Hematopoietic multipotent progenitor cell treated with erythropoietin and hydrocortisone succinate and interleukin-3 and kit ligand, for 6 days (in vitro differentiated cells): ENCODE measurements around the gene DPH1.
A peak's percentile ranks its signal among the peaks of the same experiment; 100 is the strongest.
"Not testable (repeated sequence)": the region's sequence is repeated elsewhere in the genome, so short reads cannot be mapped to it uniquely, and the experiment has no call there.

Experiments used
- DNase-seq: peaks from one replicate; pipeline ENCODE4 v3.0.0-alpha.2; 2015

DPH1 gene

DNA sequence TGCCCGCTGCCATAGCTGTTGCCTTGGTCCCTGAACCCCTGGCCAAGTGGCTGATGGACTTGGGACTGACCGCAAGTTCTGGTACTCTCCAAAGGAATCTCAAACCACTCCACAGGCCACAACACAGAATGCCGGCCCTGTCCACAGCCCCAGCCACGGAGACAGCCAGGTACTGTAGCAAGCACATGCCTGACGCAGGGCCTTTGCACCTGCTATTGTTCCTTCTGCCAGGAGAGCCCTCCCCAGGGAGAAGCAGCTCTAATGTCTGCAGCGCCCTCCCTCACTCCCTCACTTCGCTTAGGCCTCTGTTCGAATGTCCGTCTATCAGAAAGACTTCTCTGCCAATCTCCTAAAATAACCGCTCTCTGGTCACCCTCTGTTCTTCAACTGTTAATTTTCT lies 20.2 kb upstream of the DPH1 start:
- DNase-seq = no peak

DNA sequence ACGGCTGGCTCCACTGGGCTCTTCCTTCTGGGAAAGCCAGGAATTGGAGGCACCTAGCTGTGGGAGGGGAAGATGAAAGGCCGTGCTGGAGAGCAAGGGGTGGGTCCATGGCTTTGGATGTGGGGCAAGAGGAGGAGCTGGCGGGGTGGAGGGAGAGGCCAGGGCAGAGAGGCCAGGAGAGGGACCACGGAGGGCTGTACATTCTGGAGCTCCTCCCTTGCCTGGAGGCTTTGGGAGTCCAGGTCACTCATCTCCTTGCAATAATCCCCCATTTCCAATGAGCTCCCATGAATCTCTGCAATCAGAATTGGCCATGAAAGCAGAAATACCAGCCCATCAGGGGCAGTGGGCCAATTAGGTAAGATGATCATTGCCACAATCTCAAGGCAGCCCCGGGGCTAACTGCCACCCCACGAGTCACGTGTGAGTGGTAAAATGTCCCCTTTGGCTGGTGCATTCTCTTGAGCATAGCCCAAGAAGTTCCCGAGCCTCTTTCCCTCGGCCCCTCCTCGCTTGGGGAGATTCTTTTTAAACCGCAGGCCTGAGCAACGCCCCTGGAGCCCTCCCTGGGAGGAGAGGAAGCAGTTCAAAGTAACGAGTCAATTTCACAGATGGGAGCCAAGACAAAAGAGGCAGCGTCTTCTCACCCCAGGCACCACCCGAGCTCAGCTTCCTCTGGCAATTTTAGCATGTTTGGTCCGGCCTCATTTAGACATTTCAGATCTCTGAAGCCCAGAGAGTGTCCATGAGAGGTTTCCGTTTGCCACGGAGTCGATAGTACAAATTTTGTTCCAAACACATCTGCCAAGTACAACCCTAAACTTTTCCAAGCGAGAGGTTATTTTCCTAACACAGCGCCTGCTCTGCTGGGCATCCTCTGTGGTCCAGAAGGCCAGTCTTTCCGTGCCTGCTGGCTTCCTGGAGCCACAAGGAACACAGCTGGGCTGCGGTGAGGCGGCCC lies 18.3 kb upstream of the DPH1 start:
- peak; percentile 11 for DNase-seq

DNA sequence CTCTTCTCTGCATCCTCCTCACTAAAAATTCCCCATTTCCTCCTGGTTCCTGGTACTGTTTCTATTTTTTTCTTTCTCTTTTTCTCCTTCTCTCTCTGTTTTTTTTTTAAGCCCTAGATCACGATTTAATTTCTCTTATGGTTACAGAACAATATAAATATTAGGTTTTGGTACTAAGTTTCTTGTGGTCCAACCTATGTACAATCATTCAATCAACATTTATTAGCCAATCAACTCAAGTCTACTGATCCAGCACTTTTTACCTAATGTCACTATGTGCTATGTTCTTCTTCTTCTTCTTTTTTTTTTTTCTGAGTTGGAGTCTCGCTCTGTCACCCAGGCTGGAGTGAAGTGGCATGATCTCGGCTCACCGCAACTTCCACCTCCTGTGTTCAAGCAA lies 17.5 kb upstream of the DPH1 start:
- DNase-seq = no peak

DNA sequence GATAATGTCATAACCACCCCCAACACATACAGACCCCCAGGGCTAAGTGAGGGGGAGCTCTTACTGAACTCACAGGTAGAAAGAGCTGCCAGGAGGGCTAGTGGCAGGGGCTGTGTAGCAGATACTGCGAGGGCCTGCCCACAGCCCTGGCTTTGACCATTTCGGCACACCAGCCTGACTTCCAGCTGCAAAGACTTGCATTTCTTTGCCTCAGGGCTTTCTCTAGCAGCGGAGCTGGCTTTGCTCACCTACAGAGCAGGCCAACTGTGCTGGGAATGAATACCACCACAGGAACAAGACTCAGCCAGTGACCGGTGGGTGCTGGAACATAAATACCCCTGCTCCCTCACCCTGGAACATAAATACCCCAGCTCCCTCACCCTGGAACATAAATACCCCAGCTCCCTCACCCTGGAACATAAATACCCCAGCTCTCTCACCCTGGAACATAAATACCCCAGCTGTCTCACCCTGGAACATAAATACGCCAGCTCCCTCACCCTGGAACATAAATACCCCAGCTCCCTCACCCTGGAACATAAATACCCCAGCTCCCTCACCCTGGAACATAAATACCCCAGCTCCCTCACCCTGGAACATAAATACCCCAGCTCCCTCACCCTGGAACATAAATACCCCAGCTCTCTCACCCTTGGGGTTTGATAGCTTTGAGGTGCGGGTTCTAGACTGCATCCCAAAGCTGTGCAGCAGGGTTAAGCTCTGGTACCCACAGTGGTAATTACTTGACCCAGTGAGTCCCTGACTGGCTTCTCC lies 16.5 kb upstream of the DPH1 start:
- not testable (repeated sequence) for DNase-seq

DNA sequence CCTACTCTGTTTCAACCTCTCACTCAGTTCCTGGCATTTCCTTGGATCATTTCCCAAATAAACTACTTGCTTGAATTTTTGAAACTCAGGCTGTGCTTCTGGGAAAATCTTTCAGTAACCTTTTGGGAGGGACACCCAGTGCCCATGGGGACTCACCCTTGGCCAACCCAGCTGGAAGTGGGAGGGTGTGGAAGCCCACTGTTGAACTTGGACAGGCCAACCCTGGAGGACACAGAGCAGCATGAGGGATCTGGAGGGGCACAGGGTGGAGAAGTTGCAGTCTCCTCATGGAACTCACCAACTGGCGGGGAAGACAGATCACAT lies 16.0 kb upstream of the DPH1 start:
- DNase-seq = no peak

DNA sequence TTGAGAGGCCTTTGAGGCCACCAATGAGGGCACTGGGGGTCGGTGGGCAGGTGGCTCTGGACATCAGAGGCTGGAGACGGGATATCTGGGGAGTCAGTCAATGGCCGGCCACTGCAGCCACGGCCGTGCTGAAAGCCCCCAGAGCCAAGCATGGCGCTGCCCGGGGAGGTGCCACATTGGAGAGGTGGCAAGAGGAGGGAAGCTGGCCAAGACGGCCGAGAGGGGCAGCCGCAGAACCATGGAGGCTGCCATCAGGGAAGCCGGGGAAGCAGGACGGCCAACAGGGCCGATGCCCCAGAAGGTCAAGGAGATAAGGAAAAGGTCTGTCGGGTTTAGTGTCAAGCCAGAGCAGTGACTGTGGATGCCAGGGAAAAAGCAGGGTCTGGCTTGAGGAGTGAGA lies 14.6 kb upstream of the DPH1 start:
- DNase-seq = no peak

DNA sequence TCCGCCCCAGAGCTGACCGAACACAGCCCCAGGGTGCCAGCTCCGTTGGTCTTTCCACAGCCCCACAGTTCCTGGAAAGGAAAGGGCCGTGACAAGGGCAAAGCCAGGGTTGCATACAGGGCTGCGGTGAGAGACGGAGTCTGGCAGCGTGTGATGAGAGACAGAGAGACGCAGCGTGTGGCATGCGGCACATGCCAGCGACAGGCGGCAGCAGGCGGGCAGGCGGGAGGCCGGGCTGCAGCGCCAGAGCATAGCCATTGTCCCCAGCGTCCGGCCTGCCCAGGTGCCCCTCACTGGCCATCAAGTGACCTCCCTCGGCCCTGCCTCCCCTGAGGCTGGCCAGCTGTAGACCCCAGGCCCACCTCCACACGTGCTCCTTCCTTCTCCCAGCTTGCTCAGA lies 13.5 kb upstream of the DPH1 start:
- no peak for DNase-seq

DNA sequence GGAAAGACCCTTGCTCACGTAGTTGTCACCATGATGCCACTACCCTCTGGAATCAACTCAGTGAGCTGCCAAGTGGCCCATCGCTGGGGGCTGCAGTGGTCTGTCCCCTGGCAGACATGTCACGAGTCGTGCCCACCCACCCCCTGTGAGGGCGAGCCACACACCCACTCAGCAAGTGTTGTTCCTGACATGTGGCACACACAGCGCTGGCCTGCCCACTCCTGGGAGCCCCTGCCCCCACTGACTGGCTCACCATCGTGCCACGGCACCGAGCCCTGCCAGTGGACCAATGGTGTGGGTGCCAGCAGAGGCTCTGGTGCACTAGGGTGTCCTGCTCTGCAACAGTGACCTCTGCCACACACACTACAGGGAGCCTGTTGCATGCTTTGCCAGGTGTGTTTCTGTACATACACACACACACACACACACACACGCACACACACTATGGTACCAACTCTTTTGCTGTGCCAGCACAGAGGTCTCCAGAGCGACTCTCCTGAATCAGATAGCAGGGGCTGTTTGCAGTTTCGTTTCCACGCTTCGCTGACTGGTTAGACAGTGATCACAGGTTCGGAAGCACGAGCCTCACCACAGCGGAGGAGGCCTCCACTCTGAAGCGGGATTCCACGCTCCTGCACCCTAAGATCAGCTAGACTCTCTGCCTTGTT lies 12.5 kb upstream of the DPH1 start:
- no peak for DNase-seq

DNA sequence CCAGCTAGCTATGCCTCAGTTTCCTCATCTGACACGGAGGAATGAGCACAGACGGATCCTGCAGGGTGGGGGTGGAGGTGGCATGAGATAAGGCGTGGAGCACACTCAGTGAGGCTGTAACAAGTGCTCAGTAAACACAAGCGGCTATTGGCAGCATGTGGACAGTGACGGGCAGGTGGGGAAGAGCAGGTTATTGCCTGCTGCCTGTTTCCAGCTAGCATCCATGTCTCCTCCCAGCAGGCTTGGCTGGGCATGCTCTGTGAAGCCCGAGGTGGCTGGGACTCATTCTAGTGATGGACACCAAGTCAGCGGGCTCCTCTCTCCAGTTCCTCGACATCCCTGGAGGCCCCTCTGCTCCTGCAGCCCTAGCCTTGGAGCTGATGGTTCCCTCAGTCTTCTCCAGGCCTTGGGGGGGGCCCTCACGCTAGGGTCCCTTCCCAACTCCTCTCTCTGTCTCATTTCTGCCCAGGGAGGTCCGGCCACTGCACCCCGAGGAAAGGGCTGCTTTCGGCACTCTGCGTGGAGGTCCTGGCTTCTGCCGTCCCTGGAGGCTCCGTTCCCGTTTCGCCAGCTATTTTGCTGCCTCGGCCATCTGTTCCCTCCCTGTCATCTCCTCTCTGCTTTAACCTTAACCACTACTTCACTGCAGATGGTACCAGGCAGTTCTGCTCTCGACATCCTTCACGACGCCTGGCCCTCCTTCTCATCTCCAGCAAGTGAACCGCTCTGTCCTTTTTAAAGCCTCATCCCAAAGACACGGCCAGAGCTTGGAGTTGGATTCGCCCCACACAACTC lies 11.0 kb upstream of the DPH1 start:
- no peak for DNase-seq

DNA sequence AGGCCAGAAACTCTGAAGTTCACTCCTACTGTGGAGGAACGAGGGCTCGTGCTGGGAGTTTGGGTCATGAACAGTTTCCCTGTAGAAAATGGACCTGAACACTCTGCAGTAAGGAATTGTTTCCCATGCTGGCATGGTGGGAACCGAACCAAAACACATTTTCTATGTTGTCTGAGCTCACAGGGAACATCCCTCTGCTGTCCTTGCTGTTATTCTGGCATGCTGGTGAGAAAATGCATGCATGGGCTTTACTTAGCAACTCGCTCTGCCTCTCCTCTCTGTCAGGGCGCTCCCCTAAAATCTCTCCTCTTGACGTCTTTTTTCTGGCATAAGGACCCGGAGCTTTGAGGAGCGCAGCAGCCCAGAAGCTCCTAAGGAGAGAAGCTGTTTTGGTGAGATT lies 10.2 kb upstream of the DPH1 start:
- DNase-seq = no peak

DNA sequence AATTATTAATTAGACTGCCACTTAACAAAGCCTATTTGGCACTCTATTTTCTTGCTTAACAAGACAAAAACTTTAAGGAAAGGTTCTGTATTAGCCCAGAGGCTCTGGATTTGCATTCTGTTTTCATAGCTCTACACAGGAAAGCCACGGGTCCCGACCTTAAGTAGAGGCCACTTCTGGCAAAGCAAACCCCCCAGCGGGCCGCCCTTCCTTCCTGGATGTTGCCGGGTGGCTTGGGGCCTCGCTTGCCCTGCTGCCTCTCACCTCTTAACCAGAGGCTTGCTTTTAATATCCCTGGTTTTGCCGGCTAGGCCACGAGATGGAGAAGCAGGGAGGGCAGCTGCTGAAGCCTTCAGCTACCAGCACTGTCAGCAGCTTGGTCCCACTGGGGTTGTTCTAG lies 9.2 kb upstream of the DPH1 start:
- DNase-seq = no peak

DNA sequence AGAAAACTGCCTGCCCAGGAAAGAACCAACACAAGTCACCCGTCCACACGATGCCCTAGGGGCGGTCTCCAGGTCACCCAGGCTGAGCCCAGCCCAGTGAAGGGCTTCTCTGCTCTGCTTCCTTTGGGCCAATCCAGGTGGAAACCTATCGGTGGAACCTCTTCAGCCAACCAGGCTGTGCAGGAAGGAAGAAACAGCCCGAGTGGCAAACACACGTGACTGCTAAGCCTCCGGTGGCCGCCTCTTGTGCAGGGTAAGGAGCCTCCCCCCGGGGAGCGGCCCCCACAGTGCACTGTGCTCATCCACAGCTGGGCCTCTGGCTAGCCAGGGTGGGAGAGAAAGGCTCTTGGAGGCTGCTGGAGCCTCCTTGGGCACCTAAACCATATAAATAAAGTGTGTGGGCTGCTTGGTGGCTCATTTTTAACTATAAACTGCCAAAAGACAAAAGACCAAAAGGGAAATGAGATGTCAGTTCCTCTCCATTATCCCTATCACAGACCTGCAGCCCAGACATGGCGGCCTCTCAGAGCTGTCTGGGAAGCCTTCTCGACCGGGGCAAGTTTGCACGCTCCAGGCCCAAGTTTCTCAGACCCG lies 7.2 kb upstream of the DPH1 start:
- peak; percentile 21 for DNase-seq

DNA sequence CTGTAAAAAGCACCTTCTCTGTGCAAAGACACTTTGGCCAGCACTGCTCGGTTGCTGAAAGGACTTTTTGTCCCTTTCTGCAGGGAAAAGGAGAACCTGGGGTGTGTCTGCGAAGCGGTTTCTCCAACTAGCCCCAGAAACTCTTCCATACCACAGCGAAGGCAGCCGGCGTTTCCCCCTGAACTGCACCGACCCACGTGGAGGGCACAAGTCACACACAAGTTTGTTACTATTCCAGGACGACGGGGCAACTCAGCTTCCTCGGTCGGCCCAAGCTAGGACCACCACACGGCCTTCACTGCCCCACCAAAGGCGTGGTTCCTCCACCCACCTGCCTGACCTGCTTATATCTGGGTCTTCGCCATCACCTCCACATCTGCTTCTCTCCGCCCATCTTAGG lies 6.7 kb upstream of the DPH1 start:
- no peak for DNase-seq

DNA sequence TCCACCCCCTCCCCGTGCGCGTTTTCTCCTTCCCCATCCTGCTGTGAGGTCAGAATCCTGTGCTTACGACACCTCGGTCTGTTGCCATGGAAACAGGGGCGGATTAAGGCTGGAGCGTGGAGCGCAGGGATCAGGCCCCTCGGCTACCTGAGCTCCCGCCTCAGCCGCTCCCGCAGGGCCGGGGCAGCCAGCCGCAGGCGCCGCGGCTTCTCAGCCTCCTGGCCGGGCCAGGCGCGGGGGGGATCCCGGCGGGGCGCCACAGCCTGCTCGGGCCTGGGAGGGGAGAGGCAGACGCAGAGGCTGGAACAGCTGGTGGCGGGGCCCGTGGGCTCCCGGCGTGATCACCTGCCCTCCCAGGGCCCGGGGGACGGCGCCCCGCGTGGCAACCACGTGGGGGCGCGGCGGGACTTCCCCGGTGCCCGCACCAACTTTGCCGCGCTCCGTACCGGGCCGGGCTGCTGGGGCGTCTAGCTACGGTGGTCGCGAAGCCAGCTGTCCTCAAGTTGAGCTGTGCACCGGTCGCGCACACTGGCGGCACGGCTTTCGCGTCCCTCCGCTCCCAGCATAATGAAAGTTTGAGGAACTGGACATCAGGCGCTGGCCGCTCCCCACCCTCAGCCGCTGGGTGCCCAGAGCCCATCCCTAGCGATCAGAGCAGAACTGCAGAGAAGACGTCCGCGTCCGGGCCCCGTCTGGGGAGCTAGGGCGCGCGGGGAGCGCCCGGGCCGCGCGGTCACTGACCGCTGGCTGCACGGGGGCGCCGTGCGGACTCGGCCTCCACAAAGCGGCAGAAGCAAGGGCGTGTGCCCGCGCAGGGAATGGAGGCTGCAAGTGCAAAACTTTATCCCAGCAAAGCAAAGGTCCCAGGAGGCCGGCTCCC lies 6.0 kb upstream of the DPH1 start:
- DNase-seq = peak; percentile 62

DNA sequence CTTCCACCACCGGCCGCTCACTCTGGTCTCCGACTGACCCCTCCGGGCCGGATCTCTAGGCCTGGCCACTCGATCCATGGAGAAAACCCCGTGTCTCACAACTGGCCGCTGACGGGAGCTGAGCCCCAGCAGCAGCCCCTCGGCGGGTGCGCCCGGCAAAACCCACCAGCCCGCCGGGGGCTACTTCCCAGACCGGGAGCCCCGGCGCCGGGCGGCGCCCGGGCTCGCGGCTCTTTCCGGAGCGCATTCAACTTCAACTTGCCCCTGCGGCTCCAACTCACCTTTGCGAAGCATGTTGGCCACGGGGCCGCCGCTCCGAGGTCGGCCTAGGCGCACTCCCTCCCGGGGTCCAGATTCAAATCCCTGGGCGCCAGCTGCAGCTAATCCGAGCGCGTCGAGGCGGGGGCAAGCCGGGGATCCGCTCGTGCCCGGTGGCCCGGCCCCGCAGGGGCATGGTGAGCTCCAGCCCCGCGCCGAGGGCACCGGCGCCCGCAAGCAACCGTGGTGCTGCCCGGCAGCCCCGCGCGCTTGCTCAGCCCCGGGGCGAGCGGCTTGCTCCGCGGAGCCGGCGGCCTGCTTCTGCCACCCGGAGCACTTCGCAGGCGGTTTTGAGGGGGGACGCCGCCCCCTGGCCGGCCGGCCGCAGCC lies 5.3 kb upstream of the DPH1 start:
- no peak for DNase-seq

DNA sequence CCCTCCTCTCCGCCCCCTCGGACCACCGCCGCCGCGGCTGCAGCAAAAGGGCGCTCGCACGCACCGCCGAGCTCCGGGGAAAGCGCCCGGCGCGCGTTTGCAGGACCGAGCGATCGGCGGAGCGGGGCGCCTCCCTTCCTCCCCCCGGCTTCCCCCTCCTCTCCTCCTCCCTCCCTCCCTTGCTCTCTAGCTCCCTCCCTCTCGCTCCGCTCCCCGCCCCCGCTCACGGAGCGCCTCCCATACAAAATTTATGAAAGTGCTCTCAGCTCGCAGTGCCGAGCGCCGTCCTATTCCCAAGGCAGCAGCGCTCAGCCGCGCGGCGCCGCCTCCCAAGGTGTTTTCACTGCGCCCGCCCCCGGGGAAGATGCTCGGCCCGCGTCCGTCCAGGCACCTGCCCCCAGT lies 4.7 kb upstream of the DPH1 start, which contains the start of gene RTN4RL1:
TSS of gene RTN4RL1 (minus strand) at position 115 of the 402 bp plus-strand sequence. CDS start 469 bp downstream, outside the sequence.
- peak; percentile 80 for DNase-seq

DNA sequence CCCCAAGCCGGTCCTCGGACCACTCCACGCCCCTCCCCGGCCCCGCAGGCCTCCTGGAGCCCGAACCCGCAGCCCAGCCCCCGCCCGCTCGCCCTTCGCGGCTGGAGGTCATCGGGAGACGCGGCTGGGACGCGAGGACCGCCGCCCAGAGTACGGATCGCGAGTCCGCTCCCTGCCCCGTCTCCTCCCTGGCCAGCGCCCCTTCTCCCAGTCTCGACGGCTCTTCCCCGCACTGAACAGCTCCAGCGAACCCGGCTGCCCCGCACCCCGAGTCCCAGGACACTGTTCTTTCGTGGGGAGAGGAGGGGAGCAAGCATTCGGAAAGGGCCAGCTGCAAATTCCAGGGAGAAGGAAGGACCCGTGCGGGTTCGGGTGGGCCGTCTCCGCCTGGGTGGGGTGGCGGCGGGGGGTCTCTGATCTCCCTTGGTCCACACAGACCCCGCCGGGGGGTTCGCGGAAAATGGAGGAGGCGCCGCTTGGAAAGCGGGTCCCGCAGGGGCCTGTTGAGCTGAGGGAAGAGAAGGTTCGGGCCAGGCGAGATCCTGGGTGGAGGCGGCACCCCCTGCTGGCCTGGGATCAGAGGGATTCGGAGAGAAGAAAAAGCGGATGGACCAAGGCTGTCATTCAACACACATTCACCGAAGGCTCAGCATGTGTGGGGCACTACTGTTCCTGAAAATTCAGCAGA lies 4.2 kb upstream of the DPH1 start:
- DNase-seq = peak; percentile 71

DNA sequence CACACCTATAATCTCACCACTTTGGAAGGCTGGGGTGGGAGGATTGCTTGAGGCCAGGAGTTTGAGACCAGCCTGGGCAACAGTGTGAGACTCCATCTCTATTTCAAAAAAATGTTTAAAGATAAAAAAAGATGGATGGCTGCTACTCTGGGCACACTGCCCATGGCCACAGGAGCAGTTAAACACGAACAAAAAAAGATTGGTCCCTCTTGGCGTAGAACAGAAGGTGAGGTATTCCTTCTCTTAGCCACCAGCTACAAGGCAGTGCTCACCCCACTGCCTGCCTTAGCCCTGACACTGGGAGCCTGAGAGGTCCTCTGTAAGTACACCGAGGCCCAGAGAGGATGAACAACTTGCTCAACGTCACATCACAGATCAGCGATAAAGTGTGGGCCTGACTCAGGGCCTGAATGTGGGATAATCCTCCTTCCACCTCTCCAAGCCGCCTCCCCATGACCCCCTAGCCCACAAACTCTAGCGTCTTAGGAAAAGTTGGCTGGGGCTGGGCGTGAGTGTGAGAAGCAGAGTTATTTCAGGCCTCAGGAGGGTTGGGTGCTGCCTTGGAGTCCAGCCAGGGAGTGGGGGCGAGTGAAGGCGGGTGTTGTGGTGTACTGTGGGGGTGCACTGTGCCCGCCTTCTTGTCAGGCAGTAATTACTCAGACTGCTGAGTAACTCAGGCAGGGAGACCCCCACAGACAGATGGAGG lies 2.3 kb upstream of the DPH1 start:
- peak; percentile 40 for DNase-seq

DNA sequence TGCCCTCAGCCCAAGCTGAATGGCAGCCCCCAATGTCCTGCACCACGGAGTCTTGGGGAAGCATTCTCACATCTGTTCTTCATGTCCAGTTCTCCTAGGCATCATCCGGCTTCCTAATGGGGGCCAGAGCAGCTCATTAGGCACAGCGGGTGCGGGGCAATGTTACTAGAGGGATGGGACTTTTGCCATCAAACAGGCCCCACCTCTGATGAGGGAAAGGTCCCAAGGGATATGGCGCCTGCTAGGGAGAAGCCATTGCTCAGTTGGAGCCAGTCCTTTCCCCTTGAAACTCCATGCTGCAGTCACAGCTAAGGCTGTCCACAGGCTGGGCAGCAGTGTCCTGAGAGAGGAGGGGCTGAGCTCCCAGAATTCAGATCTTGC lies 1.7 kb upstream of the DPH1 start:
- DNase-seq = no peak
